ENCODE measurements around the gene ARL6IP4. TPM values are rescaled to one million over a fixed set of nuclear protein-coding genes. Genes with fewer than 3 reads are reported as not detected.
A peak's percentile ranks its signal among the peaks of the same experiment; 100 is the strongest.

Gene ARL6IP4
- total and polyA plus RNA-seq, 2 of the 4 experiments (the other 2 are of a cell fraction): 161 to 254 TPM

DNA sequence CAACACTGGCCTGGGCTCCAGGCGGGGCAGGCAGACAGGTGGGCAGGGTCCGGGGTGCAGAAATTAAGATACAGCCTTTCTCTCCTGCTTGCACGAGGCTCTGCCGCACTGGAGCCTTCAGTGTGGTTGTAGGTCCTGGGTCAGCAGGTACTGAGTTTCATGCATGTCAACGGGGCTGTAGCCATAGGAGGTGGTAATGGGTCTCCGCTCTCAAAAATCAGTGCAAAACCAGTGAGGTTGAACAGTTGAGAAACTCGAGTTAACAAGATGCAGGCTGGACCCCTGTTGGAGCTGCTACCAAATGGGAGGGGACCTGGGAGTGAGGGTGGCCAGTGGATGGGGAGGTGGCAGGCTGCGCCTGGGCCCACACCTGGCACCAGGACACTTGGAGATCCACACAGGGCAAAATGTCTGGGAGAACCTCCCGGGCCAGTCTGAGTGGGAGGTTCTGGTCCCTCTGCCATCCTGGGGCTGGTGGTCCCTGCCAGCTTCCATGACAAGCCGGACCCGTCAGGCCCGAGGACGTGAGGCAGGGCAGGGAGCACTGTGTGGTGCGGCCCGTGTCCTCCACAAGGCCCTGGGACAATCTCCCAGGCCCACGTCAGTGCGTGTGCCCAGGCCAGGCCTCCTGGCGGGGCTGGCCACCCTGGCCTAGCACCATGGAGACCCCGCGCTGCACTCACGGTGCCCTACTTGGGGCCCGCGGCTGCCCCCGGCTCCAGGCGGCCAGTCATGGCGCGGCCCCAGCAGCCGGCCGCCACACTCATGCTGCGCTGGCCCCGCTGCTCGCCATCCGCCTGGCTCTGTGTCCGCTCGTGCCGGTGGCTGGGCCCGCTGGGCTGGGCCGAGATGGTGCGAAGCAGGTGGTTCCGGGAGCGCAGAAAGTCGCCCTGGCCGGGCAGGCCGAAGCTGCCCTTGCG is 5.1 kb downstream of the ARL6IP4 start:
- in situ Hi-C loops (cut with MboI; ENCODE audit: low sequenced_read_pairs) (loop anchor here (10.0 kb wide), 1 partner anchor 159 kb away; no protein-coding TSS in a partner anchor), intact Hi-C loops (cut with micrococcal nuclease) (no loop called here), dilution Hi-C loops (cut with HindIII; ENCODE audit: low sequenced_read_pairs, unreplicated experiment) (loop anchor here (25.0 kb wide), 1 partner anchor 252 kb away; the partner anchor contains the start of genes MPHOSPH9 and MTRFR)
- Histone ChIP-seq H3K14ac (replicated peaks; ENCODE audit: low read depth, low read length) (no peak overlapping the region), H2BK15ac (ENCODE audit: low read depth, low read length) (no peak overlapping the region), H3K4me3 (ENCODE audit: insufficient read depth, low read depth, low read length) (no peak overlapping the region), H4K8ac (ENCODE audit: low read depth in 2 of 2, low read length in 2 of 2) (no peak overlapping the region; a peak in 1 of 4 replicates), H3K9ac (ENCODE audit: low read depth, low read length) (no peak overlapping the region), H3K9me1 (ENCODE audit: insufficient read depth, low read length) (peaks cover 15% of the 10 kb centered on the region; the same call in 1 of the 2 replicates), H2BK120ac (ENCODE audit: low read depth, low read length) (no peak overlapping the region), H3K4me1 (ENCODE audit: control insufficient read depth, insufficient read depth, low read length) (peaks cover 20% of the 10 kb centered on the region), H2BK20ac (ENCODE audit: low read depth, low read length) (no peak overlapping the region), H3K18ac (ENCODE audit: low read depth, low read length) (no peak overlapping the region), H3K79me1 (ENCODE audit: low read depth in 1 of 2, low read length in 2 of 2) (peaks cover 4 to 34% of the 10 kb centered on the region in 2 experiments; a peak in 3 of 4 replicates), H3K56ac (ENCODE audit: extremely low read depth, insufficient read depth, low read length) (no peak overlapping the region), H3K4me2 (ENCODE audit: low read depth, low read length) (no peak overlapping the region), H3K27ac (ENCODE audit: insufficient read depth, low read length) (no peak overlapping the region), H4K5ac (ENCODE audit: low read depth, low read length) (no peak overlapping the region), H3K9me3 (ENCODE audit: control insufficient read depth, insufficient read depth, low read length) (no peaks in the 10 kb centered on the region), H3K23ac (ENCODE audit: low read depth, low read length) (no peak overlapping the region), H2AK5ac (ENCODE audit: low read depth, low read length) (0 out of 2 replicates have a peak overlapping the region, but pooled peaks have one; percentile 15), H3K27me3 (ENCODE audit: control insufficient read depth, insufficient read depth, low read length) (no peaks in the 10 kb centered on the region), H2AK9ac (replicated peaks; ENCODE audit: low read depth, low read length, poor library complexity) (peak overlapping the region; percentile 45), H3K36me3 (ENCODE audit: control insufficient read depth, insufficient read depth, low read length) (peaks cover 47% of the 10 kb centered on the region), H3K4ac (ENCODE audit: low read depth, low read length) (no peak overlapping the region), H2AFZ (replicated peaks; ENCODE audit: low read length, poor library complexity) (no peak overlapping the region), H4K20me1 (ENCODE audit: insufficient read depth, low read length) (peaks cover 15% of the 10 kb centered on the region), H4K91ac (ENCODE audit: insufficient read depth, low read depth, low read length) (no peak overlapping the region), H2BK5ac (ENCODE audit: low read depth, low read length, poor library complexity, severe bottlenecking) (no peak overlapping the region)
- BruUV-seq (replicated peaks): no TSS peak
- TF ChIP-seq CHD1 (IDR thresholded peaks at IDR 0.05; ENCODE audit: low read depth, low read length) (no peak), MXI1 (IDR thresholded peaks at IDR 0.05; ENCODE audit: borderline replicate concordance, low read depth, low read length) (no peak), MAFK (IDR thresholded peaks at IDR 0.05; ENCODE audit: low read depth, low read length) (no peak), MAZ (IDR thresholded peaks at IDR 0.05; ENCODE audit: borderline replicate concordance, low read depth, low read length) (no peak), SMC3 (IDR thresholded peaks at IDR 0.05; ENCODE audit: low read depth, low read length) (no peak), CEBPB (IDR thresholded peaks at IDR 0.05; ENCODE audit: low read depth, low read length) (no peak), RFX5 (IDR thresholded peaks at IDR 0.05; ENCODE audit: low read depth, low read length) (no peak), NFE2L2 (IDR thresholded peaks at IDR 0.05; ENCODE audit: low read depth, low read length) (no peak), POLR2A (IDR thresholded peaks at IDR 0.05; ENCODE audit: low read depth, low read length) (no peak), RAD21 (IDR thresholded peaks at IDR 0.05; ENCODE audit: low read length) (no peak)
- TF ChIP-seq, protein P1, sequence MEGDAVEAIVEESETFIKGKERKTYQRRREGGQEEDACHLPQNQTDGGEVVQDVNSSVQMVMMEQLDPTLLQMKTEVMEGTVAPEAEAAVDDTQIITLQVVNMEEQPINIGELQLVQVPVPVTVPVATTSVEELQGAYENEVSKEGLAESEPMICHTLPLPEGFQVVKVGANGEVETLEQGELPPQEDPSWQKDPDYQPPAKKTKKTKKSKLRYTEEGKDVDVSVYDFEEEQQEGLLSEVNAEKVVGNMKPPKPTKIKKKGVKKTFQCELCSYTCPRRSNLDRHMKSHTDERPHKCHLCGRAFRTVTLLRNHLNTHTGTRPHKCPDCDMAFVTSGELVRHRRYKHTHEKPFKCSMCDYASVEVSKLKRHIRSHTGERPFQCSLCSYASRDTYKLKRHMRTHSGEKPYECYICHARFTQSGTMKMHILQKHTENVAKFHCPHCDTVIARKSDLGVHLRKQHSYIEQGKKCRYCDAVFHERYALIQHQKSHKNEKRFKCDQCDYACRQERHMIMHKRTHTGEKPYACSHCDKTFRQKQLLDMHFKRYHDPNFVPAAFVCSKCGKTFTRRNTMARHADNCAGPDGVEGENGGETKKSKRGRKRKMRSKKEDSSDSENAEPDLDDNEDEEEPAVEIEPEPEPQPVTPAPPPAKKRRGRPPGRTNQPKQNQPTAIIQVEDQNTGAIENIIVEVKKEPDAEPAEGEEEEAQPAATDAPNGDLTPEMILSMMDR (conservative IDR thresholded peaks at IDR 0.05; ENCODE audit: low read depth, low read length): no peak
- WGBS, 2 experiments (ENCODE audit: extremely low coverage in 2 of 2, insufficient read length in 1 of 2): 92% methylated on average over 28 of the region's 45 CpGs; no CpG with 5 or more reads in 1 of the 2 experiments
- POLR2A ChIA-PET (ENCODE audit: unreplicated experiment): no interaction called here
- no peak for DNase-seq
- ATAC-seq (ENCODE audit: low read depth): no peak
- CTCF ChIA-PET: interaction anchor here (0.6 kb wide), 1 partner anchor 103 kb away, joined by 3 read pairs; no protein-coding TSS in a partner anchor

All from IMR-90 (cell line).